Ectodermal cell (in vitro differentiated cells): Measurements from ENCODE around the gene BRINP1.

Source experiments
- H3K27ac ChIP-seq: 2 replicates; pipeline ENCODE4 v1.7.0; 2013; ENCODE audit warnings: mild to moderate bottlenecking, low read depth, low read length; ENCODE audit not compliant: insufficient read depth, poor library complexity, severe bottlenecking
- H3K27me3 ChIP-seq: 2 replicates; pipeline ENCODE4 v1.7.0; 2013; ENCODE audit warnings: mild to moderate bottlenecking, low read length; ENCODE audit not compliant: insufficient read depth, control insufficient read depth, poor library complexity, severe bottlenecking
- H3K36me3 ChIP-seq: one replicate; pipeline ENCODE4 v1.7.0; 2013; ENCODE audit warnings: low read length; ENCODE audit not compliant: control insufficient read depth, insufficient read depth
- H3K4me1 ChIP-seq: one replicate; pipeline ENCODE4 v1.7.0; 2013; ENCODE audit warnings: low read length; ENCODE audit not compliant: control insufficient read depth, insufficient read depth
- H3K4me3 ChIP-seq: 2 replicates; pipeline ENCODE4 v1.7.0; 2013; ENCODE audit warnings: low read depth, low read length, control low read depth; ENCODE audit not compliant: insufficient read depth
- H3K9me3 ChIP-seq: 2 replicates; pipeline ENCODE4 v1.7.0; 2013; ENCODE audit warnings: mild to moderate bottlenecking, low read length, moderate library complexity; ENCODE audit not compliant: control insufficient read depth
- WGBS, 2 experiments: methylation state at CpG; one replicate each; pipeline ENCODE4 v1.1.7; 2013; ENCODE audit warnings: missing lambda C conversion rate in 2 of 2; 5-methylcytosine and 5-hydroxymethylcytosine counted together

The BRINP1 gene

DNA sequence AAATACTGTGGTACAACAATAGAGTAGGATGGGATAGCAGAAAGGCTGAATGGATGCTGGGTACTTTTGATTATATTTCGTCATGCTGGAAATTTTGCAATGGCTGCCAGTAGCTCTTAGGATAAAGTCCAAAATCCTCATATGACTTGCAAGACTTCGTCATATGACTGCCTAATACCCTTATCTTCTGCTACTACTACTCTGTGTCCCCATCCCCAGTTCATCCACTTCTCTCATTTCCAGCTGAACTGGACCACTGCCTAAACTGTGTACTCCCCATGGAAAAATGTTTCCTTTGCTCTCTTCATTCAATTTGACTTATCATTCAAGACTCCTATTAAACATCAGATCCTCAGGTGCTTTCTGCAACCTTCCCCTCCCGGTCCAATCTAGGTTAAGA, 212.9 kb downstream of the BRINP1 start:
- H3K4me1 ChIP-seq = peaks cover 7% of the 10 kb centered on the region
- H3K27me3 ChIP-seq = no peaks in the 10 kb centered on the region
- no peaks in the 10 kb centered on the region for H3K36me3 ChIP-seq
- WGBS, 2 experiments = 95% methylated on average over 3 of the region's 3 CpGs
- no peak overlapping the region for H3K4me3 ChIP-seq
- no peaks in the 10 kb centered on the region for H3K9me3 ChIP-seq
- no peak overlapping the region for H3K27ac ChIP-seq

GRCh38 chr9:119154527-119154926, 214.7 kb downstream of the BRINP1 start:
- WGBS, 2 experiments = 80 to 90% methylated on average over 2 of the region's 2 CpGs
- no peaks in the 10 kb centered on the region for H3K27me3 ChIP-seq
- no peak overlapping the region for H3K27ac ChIP-seq
- H3K4me1 ChIP-seq = peaks cover 7% of the 10 kb centered on the region
- no peaks in the 10 kb centered on the region for H3K36me3 ChIP-seq
- no peaks in the 10 kb centered on the region for H3K9me3 ChIP-seq
- no peak overlapping the region for H3K4me3 ChIP-seq

DNA sequence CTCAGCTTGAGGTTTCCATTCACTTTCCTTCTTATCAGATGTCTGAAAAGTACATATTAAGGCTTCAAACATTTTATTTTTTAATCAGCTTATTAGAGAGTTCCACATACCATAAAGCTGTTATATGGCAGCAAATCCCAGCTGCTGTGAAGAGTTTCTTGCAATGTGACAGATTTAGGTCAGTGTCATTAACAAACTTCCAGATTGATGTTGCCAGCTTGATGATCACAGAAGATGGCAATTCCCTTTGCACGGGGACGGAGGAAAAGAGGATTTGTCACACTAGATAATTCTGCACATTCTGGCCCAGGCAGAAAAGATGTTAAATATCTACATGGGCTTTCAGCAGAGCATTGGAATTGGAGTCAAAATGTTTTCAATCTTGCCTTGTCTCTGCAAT, 215.8 kb downstream of the BRINP1 start:
- no peaks in the 10 kb centered on the region for H3K9me3 ChIP-seq
- peaks cover 7% of the 10 kb centered on the region for H3K4me1 ChIP-seq
- no peaks in the 10 kb centered on the region for H3K36me3 ChIP-seq
- no peak overlapping the region for H3K4me3 ChIP-seq
- H3K27me3 ChIP-seq = no peaks in the 10 kb centered on the region
- 97 to 98% methylated on average over 2 of the region's 2 CpGs for WGBS, 2 experiments
- no peak overlapping the region for H3K27ac ChIP-seq

DNA sequence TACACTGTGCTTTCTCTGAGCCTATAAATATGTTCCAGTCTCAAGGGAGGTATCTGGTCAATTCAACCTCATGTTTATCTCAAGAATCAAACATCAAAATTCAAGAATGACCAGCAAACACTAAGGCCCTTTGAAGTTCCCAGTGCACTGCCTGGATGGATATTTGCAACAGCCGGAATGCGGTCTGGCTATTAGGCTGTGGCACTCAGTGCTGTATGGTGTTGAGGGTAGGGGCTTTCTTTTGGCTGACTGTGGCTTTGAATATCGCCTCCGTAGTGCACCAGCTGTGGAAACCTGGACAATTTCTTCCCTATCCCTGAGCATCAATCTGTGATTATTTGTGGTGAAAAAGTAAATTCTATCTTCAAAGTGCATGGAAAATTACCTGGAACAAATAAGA, 220.4 kb downstream of the BRINP1 start:
- Histone ChIP-seq H3K4me3 (no peak overlapping the region), H3K4me1 (no peaks in the 10 kb centered on the region), H3K36me3 (no peaks in the 10 kb centered on the region), H3K9me3 (no peaks in the 10 kb centered on the region), H3K27me3 (no peaks in the 10 kb centered on the region), H3K27ac (no peak overlapping the region)
- 77 to 85% methylated on average over 4 of the region's 4 CpGs for WGBS, 2 experiments

DNA sequence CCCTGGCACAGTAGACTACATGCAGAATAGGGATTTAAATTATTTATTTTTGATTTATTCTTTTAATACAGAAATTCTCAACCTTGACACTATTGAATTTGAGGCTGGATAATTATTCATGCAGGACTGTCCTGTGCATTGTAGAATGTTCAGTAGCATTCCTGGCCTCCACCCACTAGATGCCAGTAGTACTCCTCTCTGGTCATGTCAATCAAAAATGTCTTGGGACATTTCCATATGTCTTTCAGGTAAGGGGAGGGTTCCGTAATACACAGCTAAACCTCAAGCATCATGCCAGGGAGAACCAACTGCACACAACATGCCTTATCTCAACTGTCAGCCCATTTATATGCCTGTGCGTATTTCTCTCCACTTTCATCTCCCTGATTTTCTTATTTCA, 231.8 kb downstream of the BRINP1 start:
- Histone ChIP-seq H3K4me1 (no peaks in the 10 kb centered on the region), H3K27ac (no peak overlapping the region), H3K4me3 (no peak overlapping the region), H3K27me3 (no peaks in the 10 kb centered on the region), H3K36me3 (no peaks in the 10 kb centered on the region), H3K9me3 (no peaks in the 10 kb centered on the region)
- 88 to 89% methylated on average over 2 of the region's 2 CpGs for WGBS, 2 experiments

GRCh38 chr9:119126040-119126439, 243.2 kb downstream of the BRINP1 start:
- WGBS, 2 experiments = 89 to 94% methylated on average over 2 of the region's 2 CpGs

DNA sequence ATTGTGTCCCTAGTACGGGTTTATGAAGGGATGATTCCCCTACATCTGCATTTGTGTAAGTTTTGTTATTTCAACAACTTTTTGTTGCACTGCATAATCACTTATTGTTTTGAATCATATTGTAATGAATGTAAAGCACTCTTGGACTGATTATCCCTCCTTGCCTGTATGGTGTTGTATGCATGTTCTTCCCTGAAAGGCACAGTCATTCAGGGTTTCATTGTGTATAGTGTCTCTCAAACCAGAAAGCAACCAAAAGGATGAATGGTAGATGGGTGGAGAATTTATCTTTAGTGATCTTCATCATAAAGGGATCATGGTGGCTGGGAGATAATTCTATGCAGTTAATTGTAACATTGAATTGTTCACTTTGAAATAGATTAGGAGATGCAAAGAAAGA, 247.3 kb downstream of the BRINP1 start:
- Histone ChIP-seq H3K4me1 (no peaks in the 10 kb centered on the region), H3K4me3 (no peak overlapping the region), H3K36me3 (no peaks in the 10 kb centered on the region), H3K27me3 (no peaks in the 10 kb centered on the region), H3K27ac (no peak overlapping the region), H3K9me3 (no peaks in the 10 kb centered on the region)
- 100% methylated on average over 1 of the region's 1 CpG; no CpG with 5 or more reads in 1 of the 2 experiments for WGBS, 2 experiments

More at GRCh38 chr9:119126040-119126439, 243.2 kb downstream of the BRINP1 start:
- Histone ChIP-seq H3K9me3 (no peaks in the 10 kb centered on the region), H3K4me1 (no peaks in the 10 kb centered on the region), H3K27ac (no peak overlapping the region), H3K36me3 (no peaks in the 10 kb centered on the region), H3K27me3 (no peaks in the 10 kb centered on the region), H3K4me3 (no peak overlapping the region)

- H3K4me3 ChIP-seq = no peak overlapping the region
- H3K36me3 ChIP-seq = no peaks in the 10 kb centered on the region
- no peak overlapping the region for H3K27ac ChIP-seq
- H3K27me3 ChIP-seq = no peaks in the 10 kb centered on the region
- no peaks in the 10 kb centered on the region for H3K9me3 ChIP-seq
- no peaks in the 10 kb centered on the region for H3K4me1 ChIP-seq
These were observed 251.8 kb downstream of the BRINP1 start for GRCh38 chr9:119117409-119117808.
